ENCODE results near the gene WIPI1. TPM values are rescaled to one million over a fixed set of nuclear protein-coding genes. Genes with fewer than 3 reads are reported as not detected.

Gene WIPI1
- total and polyA plus RNA-seq, 9 of the 15 experiments (the other 6 are each of a cell fraction or from before 2014, with no cell fraction given) = 3.7 to 23.5 (median 11.8) TPM

GRCh38 chr17:68468788-68469187, 11.5 kb upstream of the WIPI1 start:
- intact Hi-C loops (cut with micrococcal nuclease) = loop anchor here (5.0 kb wide), 1 partner anchor 144 kb away; no protein-coding TSS in a partner anchor
- H3K27ac ChIP-seq (ENCODE audit: extremely low read depth, low read depth, low read length) = no peak overlapping the region
- DNase-seq (ENCODE audit: extremely low read depth in 1 of 4, low spot score in 3 of 4) (no peak), FAIRE-seq (no peak), ATAC-seq (no peak)
- H3K4me3 ChIP-seq = no peak overlapping the region
- ChIA-PET CTCF (ENCODE audit: low intra/inter-chr PET ratio) (no interaction called here), POLR2A (interaction anchor here (0.8 kb wide), 1 partner anchor 9 kb away, joined by 3 read pairs; no protein-coding TSS in a partner anchor)
- in situ Hi-C loops (cut with MboI) = loop anchor here (5.0 to 25.0 kb wide), 3 partner anchors 206 to 506 kb away; no protein-coding TSS in a partner anchor
- H3K36me3 ChIP-seq (ENCODE audit: control insufficient read depth, insufficient read depth, low read length) = no peaks in the 10 kb centered on the region
- H2AFZ ChIP-seq (ENCODE audit: low read depth, low read length) = no peak overlapping the region
- H3K9me1 ChIP-seq (ENCODE audit: control insufficient read depth, insufficient read depth, low read length) = no peaks in the 10 kb centered on the region
- 13% methylated on average over 1 of the region's 1 CpG for WGBS (ENCODE audit: insufficient coverage, low coverage, missing lambda C conversion rate)
- no peak for TF ChIP-seq ZNF146 (CRISPR knock-in tag; IDR thresholded peaks at IDR 0.05; ENCODE audit: unreplicated experiment)
- TF ChIP-seq, protein P1, sequence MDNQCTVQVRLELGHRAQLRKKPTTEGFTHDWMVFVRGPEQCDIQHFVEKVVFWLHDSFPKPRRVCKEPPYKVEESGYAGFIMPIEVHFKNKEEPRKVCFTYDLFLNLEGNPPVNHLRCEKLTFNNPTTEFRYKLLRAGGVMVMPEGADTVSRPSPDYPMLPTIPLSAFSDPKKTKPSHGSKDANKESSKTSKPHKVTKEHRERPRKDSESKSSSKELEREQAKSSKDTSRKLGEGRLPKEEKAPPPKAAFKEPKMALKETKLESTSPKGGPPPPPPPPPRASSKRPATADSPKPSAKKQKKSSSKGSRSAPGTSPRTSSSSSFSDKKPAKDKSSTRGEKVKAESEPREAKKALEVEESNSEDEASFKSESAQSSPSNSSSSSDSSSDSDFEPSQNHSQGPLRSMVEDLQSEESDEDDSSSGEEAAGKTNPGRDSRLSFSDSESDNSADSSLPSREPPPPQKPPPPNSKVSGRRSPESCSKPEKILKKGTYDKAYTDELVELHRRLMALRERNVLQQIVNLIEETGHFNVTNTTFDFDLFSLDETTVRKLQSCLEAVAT (IDR thresholded peaks at IDR 0.05) = no peak
- TF ChIP-seq, protein P2, sequence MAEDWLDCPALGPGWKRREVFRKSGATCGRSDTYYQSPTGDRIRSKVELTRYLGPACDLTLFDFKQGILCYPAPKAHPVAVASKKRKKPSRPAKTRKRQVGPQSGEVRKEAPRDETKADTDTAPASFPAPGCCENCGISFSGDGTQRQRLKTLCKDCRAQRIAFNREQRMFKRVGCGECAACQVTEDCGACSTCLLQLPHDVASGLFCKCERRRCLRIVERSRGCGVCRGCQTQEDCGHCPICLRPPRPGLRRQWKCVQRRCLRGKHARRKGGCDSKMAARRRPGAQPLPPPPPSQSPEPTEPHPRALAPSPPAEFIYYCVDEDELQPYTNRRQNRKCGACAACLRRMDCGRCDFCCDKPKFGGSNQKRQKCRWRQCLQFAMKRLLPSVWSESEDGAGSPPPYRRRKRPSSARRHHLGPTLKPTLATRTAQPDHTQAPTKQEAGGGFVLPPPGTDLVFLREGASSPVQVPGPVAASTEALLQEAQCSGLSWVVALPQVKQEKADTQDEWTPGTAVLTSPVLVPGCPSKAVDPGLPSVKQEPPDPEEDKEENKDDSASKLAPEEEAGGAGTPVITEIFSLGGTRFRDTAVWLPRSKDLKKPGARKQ (CRISPR knock-in tag; IDR thresholded peaks at IDR 0.05) = no peak
- no peak for TF ChIP-seq DACH1 (IDR thresholded peaks at IDR 0.05; ENCODE audit: partially characterized antibody)
- no peak for TF ChIP-seq SMAD1 (IDR thresholded peaks at IDR 0.05; ENCODE audit: low read depth, low read length, partially characterized antibody)
- no peak for TF ChIP-seq NR2C2 (CRISPR knock-in tag; IDR thresholded peaks at IDR 0.05)
- no peak for TF ChIP-seq NR2C2 (tag; IDR thresholded peaks at IDR 0.05)
- no peak for TF ChIP-seq ZNF311 (CRISPR knock-in tag; IDR thresholded peaks at IDR 0.05)
- TF ChIP-seq, protein P3, sequence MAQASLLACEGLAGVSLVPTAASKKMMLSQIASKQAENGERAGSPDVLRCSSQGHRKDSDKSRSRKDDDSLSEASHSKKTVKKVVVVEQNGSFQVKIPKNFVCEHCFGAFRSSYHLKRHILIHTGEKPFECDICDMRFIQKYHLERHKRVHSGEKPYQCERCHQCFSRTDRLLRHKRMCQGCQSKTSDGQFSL (CRISPR knock-in tag; IDR thresholded peaks at IDR 0.05) = no peak
- TF ChIP-seq, protein P3 (tag; IDR thresholded peaks at IDR 0.05) = no peak
- no peak for TF ChIP-seq SMAD3 (CRISPR knock-in tag; conservative IDR thresholded peaks at IDR 0.05)
- TF ChIP-seq GATAD2A (IDR thresholded peaks at IDR 0.05) = no peak
- no peak for TF ChIP-seq ZNF232 (CRISPR knock-in tag; IDR thresholded peaks at IDR 0.05)
- no peaks in the 10 kb centered on the region for H3K79me2 ChIP-seq (ENCODE audit: control insufficient read depth, insufficient read depth, low read length)
- no TSS peak for BruUV-seq (replicated peaks)
- no peak overlapping the region for H3K4me2 ChIP-seq (ENCODE audit: insufficient read depth, low read length)
- H3K27me3 ChIP-seq (ENCODE audit: control insufficient read depth in 2 of 2, insufficient read depth in 2 of 2, low read length in 2 of 2) = peaks cover 0 to 12% of the 10 kb centered on the region in 2 experiments; a peak in 1 of 5 replicates
- H4K20me1 ChIP-seq (replicated peaks; ENCODE audit: control insufficient read depth, insufficient read depth, low read length) = no peaks in the 10 kb centered on the region
- H3K4me1 ChIP-seq (replicated peaks in 1 of 2; ENCODE audit: control insufficient read depth in 2 of 2, insufficient read depth in 2 of 2, low read length in 2 of 2) = no peaks in the 10 kb centered on the region
- H3K9me3 ChIP-seq (replicated peaks; ENCODE audit: control insufficient read depth, insufficient read depth, low read depth, low read length) = no peaks in the 10 kb centered on the region
- H3K9ac ChIP-seq (ENCODE audit: insufficient read depth in 1 of 2, low read depth in 2 of 2, low read length in 2 of 2) = no peak overlapping the region

Data from K562 (cell line).